GM19463 (cell line): ENCODE results near the gene PCDHGC5.

Experiments used
- ATAC-seq: cut with Tn5 transposase; IDR thresholded peaks from one replicate; pipeline ENCODE4 v1.9.1; 2021; ENCODE audit warnings: mild to moderate bottlenecking, moderate library complexity; ENCODE audit not compliant: unreplicated experiment

The PCDHGC5 gene

DNA sequence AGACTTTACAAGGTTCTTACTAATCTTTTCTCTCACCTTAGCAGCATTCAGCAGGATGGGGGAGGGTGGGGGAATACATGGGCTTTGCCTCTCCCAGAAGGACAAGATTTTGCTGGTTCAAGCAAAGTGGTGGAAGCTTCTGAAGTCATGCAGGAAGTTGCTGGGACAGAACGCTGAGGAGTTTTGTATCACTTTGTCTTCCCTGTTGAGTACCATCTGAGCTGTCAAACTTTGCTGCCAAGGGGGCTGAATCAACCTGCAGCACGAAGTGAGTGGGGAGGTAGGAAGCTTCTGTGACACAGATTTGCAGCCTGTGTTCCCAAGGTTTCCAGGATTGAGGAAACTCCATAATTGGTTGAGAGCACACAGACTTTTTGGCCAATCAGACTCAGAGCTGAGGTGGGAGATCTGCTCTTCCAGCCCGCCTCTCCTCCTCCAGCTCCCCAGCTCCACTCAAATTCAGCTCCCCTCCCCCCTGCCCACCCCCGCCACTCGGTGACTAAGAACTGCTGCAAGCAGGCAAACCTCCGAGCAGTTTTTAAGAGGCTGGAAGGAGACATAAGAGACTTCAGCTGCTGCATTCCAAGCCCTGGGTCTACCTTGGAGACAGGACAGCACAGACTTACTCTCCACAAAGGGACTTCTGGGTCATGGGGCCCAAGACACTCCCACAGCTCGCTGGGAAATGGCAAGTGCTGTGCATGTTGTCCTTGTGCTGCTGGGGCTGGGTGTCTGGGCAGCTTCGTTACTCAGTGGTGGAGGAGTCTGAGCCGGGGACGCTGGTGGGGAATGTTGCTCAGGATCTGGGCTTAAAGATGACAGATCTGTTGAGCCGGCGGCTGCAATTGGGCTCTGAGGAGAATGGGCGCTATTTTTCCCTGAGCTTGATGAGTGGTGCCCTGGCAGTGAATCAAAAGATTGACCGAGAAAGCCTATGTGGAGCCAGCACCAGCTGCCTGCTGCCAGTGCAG lies at the start of gene PCDHGC5:
Gene PCDHGC5, plus strand, starts transcription at position 491 of the 971 bp plus-strand sequence. Its CDS starts 160 bp downstream, at position 651.
- ATAC-seq, result no peak

DNA sequence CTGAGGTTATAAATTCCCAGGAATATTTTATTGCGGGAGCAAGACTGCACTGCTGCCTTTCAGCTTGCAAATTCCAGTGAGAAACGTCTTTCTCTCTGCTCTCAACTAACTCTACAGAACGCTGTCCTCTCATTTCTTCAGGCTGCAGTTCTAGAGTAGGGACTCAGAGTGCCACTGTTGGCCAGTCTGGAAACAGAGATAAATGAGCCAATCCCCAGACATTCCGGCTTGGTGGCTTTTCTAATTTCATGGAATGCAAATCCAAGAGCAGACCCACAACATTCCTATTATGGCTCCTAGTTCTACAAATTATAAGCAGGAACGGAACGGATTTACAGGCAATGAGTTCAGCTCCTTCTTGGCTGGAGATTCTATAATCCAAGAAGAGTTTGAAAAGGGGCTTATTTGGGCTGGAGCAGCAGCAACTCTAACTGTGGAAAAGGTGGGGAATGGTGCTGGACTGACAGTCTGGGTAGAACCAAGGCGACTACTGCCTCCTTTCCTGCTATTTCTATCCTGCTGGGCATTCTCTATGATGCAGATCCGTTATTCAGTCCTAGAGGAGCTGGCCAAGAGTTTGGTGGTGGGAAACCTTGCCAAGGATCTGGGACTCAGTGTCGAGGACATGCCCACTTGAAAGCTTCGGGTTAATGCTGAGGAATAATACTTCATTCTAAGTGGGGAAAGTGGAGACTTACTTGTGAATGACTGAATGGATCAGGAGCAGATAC lies 49.3 kb upstream of the PCDHGC5 start:
- ATAC-seq, result no peak

DNA sequence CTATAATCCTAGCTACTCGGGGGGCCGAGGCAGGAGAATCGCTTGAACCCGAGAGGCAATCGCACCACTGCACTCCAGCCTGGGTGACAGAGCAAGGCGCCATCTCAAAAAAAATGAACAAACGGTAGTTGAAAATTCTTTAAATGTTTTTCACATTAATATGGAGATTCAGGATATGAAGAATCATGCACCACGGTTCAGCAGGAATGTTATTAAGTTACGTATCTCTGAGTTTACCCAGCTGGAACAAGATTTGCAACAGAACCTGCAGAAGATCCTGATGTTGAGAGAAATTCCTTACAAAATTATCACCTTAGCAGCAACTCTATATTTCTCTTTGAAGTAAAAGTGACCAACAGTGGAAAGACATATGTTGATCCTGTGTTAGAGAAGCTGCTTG lies 48.5 kb upstream of the PCDHGC5 start:
- no peak for ATAC-seq

DNA sequence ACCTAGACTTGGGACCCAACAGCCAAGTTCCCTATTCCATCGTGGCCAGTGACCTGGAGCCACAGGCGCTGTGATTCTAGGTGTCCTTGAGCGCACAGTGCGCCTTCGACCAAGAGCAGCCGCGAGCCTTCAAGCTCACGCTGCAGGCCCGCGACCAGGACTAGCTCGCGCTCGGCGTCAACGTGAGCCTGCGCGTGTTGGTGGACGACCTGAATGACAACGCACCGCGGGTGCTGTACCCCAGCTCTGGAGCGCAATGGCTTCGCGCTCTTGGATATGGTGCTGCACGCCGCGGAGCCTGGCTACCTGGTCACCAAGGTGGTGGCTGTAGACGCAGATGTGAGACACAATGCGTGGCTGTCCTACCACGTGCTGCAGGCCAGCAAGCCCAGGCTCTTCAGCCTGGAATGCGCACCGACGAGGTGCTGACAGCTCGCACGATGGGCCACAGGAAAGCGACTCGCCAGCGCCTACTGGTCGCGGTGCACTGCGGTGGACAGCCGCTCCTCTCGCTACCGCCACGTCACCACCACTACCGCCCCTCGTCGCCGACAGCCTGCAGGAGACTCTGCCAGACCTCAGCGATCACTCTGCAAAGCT lies 47.2 kb upstream of the PCDHGC5 start:
- ATAC-seq, result no peak

DNA sequence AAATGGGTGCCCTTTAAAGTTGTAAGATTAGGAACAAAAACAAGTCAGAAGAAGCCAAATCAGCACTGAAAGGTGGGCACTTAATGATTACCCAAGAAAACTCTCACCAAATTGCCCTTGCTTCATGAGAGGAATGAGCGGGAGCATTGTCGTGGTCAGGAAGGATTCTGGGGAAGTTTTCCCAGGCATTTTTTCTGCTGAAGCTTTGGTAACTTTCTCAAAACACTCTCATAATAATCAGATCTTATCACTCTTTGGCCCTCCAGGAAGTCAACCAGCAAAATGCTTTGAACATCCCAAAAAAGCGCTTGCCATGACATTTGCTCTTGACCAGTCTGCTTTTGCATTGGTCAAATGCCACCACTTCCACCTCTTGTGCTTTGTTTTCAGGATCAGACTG lies 23.5 kb upstream of the PCDHGC5 start:
- no peak for ATAC-seq

DNA sequence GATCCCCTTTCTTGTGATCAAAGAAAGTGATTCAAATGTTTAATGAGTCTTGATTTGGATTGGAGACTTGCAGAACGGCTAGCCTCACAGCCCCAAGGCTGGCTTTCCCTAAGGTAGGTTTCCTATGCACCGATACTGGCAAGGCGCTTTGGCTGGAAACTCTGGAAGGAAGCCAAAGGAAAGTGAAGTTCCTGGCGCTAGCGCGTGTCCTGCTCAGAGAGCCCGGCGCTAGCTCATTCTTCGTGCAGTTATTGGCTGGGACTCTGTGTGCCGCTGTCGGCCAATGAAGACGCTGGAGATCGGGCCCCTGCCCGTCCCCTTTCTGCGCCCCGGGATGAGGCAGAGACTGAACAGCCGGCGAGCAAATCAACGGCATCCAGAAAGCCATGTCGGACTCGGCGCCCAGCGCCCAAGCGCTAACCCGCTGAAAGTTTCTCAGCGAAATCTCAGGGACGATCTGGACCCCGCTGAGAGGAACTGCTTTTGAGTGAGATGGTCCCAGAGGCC lies 13.2 kb upstream of the PCDHGC5 start, which contains the start of gene PCDHGC3:
Gene PCDHGC3, plus strand, starts transcription at position 342 of the 507 bp plus-strand sequence. Its CDS starts 151 bp downstream, at position 493.
- peak; percentile 99 for ATAC-seq

DNA sequence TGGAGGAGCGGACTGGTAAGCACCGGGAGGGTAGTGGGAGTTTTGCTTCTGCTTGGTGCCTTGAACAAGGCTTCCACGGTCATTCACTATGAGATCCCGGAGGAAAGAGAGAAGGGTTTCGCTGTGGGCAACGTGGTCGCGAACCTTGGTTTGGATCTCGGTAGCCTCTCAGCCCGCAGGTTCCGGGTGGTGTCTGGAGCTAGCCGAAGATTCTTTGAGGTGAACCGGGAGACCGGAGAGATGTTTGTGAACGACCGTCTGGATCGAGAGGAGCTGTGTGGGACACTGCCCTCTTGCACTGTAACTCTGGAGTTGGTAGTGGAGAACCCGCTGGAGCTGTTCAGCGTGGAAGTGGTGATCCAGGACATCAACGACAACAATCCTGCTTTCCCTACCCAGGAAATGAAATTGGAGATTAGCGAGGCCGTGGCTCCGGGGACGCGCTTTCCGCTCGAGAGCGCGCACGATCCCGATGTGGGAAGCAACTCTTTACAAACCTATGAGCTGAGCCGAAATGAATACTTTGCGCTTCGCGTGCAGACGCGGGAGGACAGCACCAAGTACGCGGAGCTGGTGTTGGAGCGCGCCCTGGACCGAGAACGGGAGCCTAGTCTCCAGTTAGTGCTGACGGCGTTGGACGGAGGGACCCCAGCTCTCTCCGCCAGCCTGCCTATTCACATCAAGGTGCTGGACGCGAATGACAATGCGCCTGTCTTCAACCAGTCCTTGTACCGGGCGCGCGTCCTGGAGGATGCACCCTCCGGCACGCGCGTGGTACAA lies 12.6 kb upstream of the PCDHGC5 start:
- peak; percentile 24 for ATAC-seq

DNA sequence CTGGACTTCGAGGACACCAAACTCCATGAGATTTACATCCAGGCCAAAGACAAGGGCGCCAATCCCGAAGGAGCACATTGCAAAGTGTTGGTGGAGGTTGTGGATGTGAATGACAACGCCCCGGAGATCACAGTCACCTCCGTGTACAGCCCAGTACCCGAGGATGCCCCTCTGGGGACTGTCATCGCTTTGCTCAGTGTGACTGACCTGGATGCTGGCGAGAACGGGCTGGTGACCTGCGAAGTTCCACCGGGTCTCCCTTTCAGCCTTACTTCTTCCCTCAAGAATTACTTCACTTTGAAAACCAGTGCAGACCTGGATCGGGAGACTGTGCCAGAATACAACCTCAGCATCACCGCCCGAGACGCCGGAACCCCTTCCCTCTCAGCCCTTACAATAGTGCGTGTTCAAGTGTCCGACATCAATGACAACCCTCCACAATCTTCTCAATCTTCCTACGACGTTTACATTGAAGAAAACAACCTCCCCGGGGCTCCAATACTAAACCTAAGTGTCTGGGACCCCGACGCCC lies 11.8 kb upstream of the PCDHGC5 start:
- ATAC-seq, result no peak

DNA sequence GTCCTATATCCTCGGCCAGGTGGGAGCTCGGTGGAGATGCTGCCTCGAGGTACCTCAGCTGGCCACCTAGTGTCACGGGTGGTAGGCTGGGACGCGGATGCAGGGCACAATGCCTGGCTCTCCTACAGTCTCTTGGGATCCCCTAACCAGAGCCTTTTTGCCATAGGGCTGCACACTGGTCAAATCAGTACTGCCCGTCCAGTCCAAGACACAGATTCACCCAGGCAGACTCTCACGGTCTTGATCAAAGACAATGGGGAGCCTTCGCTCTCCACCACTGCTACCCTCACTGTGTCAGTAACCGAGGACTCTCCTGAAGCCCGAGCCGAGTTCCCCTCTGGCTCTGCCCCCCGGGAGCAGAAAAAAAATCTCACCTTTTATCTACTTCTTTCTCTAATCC lies 11.1 kb upstream of the PCDHGC5 start:
- no peak for ATAC-seq

DNA sequence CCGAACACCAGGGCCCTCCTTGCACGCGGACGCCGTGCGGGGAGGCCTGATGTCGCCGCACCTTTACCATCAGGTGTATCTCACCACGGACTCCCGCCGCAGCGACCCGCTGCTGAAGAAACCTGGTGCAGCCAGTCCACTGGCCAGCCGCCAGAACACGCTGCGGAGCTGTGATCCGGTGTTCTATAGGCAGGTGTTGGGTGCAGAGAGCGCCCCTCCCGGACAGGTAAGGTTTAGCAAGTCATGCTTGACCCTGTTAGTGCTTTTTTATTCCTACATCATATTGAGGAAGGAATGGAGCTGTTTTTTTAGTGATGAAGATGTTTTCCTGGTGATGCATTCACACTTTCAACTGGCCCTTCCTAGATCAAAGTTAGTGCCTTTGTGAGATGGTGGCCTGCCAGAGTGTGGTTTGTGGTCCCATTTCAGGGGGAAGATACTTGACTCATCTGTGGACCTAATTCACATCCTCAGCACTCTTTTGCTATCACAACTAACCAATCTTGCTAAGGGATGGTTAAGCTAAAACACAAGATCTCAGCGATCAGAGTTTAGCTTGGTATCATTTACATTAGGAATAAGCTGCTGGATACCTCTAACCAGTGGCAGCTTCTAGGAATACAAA lies 10.4 kb upstream of the PCDHGC5 start:
- no peak for ATAC-seq

DNA sequence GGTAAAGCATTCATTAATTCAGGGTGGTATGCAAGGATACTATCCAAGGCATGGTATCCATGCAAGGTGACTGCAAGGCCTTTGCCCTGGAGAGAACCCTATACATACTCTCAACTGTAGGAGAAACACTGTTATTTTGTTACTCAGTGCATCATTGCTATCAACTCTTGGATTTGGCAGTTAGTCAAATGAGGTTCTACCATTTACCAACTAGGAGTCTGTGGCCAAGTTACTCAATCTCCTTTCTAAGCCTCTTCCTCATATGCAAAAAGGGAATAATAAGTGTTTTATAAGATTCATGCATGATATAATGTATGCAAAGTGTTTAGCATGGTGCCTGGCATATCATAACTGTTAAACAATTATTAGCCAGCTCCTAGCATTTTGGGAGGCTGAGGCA lies 9.1 kb upstream of the PCDHGC5 start:
- ATAC-seq, result no peak

DNA sequence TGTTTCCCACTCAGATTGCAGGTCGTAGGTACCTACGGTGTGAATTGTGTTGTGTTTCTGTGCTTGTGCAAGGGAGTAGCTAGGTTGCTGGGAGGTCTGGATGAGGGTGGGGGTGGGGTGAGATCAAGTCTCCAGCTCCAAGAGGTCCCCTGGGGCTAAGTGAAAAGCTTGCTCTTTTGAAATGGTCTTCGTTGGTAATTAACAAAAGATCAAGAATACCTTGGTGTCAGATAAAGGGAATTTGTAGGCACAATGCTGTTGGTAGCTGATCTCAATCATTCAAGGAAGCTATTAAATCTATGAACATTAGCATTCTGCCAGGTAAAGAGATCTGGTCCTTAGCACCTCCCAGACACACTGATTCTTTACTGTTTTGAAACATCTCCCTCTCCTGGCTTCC lies 5.0 kb upstream of the PCDHGC5 start:
- ATAC-seq, result no peak

DNA sequence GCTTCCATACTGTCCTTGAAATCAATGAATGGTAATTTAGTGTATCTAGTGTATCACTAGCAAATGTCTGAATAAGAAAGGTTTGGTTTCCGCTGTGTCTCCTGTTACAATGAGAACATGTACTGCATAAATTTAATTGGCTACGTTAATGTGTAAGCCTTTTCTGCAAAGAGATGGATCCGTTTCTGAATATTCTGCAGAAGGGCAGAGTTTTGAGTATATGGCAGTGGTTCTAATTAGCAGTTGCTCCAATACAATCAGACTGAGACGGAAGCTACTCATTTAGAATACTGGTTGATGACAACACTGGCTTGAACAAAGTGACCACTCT lies 4.6 kb upstream of the PCDHGC5 start:
- ATAC-seq, result no peak

DNA sequence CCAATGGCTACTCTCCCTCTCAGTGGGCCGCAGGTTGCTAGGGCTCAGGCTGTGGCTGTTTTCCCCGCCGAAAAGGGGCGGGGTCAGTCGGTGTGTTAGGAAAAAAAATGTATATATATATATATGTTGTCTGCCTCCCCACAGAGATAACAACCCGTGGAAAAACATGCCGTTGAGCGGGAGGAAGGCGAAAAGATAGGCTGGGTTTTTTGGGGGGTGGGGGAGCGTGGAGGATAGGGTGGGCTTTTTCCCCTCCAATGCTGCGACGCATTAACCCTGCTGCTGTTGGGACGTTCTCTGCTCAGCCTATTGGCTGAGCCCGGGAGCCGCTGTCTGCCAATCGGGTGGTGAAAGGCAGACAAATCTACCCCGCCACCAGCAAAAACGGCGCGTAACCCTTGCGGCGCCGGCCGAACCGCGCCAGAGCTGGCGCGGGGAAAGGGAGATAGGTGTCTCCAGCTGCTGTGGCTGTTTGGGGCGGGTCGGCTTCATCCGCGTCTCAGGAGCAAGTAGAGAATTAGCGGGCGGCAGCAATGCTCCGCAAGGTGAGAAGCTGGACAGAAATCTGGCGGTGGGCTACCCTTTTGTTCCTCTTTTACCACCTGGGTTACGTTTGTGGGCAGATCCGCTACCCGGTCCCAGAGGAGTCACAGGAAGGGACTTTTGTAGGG lies 4.1 kb upstream of the PCDHGC5 start, which contains the start of gene PCDHGC4:
Gene PCDHGC4, plus strand, starts transcription at position 390 of the 671 bp plus-strand sequence. Its CDS starts 144 bp downstream, at position 534.
- ATAC-seq, result no peak

DNA sequence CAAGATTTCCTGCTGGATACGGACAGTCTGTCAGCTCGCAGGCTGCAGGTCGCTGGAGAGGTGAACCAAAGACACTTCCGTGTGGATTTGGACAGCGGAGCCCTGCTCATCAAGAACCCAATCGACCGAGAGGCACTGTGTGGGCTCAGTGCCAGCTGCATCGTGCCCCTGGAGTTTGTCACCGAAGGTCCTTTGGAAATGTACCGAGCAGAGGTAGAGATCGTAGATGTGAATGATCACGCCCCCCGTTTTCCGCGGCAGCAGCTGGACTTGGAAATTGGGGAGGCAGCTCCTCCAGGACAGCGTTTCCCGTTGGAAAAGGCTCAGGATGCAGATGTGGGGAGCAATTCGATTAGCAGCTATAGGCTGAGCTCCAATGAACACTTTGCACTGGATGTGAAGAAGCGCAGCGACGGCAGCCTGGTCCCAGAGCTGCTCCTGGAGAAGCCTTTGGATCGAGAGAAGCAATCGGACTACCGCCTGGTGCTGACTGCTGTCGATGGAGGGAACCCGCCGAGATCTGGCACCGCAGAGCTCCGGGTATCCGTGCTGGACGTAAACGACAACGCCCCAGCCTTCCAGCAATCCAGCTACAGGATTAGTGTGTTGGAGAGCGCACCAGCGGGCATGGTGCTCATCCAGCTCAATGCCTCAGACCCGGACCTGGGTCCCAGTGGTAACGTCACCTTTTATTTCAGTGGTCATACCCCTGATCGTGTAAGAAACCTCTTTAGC lies 3.4 kb upstream of the PCDHGC5 start:
- no peak for ATAC-seq

DNA sequence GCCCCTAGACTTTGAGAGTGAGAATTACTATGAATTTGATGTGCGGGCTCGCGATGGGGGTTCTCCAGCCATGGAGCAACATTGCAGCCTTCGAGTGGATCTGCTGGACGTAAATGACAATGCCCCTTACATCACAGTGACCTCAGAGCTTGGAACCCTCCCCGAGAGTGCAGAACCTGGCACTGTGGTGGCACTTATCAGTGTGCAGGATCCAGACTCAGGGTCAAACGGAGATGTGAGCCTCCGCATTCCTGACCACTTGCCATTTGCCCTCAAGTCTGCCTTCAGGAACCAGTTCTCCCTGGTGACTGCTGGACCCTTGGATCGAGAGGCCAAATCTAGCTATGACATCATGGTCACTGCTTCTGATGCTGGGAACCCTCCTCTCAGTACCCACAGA lies 2.8 kb upstream of the PCDHGC5 start:
- no peak for ATAC-seq

DNA sequence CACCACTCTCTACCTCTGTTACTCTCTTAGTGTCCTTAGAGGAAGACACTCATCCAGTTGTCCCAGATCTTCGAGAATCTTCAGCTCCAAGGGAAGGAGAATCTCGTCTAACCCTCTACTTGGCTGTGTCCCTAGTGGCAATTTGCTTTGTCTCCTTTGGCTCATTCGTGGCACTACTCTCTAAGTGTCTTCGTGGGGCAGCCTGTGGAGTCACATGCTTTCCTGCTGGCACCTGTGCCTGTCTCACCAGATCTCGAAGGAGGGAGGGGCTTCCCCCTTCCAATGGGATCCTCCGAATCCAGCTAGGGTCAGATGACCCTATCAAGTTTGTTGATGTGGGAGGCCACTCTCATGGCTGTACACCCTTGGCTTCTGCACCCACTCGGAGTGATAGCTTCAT lies 1.8 kb upstream of the PCDHGC5 start:
- ATAC-seq, result no peak

DNA sequence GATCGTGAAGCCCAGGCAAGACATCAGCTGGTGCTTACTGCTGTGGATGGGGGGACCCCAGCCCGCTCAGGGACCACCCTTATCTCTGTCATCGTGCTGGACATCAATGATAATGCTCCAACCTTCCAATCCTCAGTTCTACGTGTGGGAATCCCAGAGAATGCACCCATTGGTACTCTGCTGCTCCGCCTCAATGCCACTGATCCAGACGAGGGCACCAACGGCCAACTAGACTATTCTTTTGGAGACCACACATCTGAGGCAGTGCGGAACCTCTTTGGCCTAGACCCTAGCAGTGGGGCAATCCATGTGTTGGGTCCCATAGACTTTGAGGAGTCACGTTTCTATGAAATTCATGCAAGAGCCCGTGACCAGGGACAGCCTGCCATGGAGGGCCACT lies 960 bp downstream of the PCDHGC5 start:
- no peak for ATAC-seq

DNA sequence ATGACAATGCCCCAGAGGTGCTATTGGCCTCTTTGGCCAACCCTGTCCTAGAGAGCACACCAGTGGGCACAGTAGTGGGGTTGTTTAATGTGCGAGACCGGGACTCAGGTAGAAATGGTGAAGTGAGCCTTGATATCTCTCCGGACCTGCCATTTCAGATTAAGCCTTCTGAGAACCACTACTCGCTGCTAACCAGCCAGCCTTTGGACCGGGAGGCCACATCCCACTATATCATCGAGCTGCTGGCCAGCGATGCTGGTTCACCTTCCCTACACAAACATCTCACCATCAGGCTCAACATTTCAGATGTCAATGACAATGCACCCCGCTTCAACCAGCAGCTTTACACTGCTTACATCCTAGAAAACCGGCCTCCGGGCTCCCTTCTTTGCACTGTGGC lies 1.4 kb downstream of the PCDHGC5 start:
- ATAC-seq, result no peak
